GM21825 (cell line): ENCODE results near the gene COQ9.
A peak's percentile ranks its signal among the peaks of the same experiment; 100 is the strongest.

Experiments used
- ATAC-seq: cut with Tn5 transposase; IDR thresholded peaks from one replicate; pipeline ENCODE4 v1.9.1; 2021; ENCODE audit warnings: mild to moderate bottlenecking, moderate library complexity; ENCODE audit not compliant: unreplicated experiment

COQ9 gene

GRCh38 chr16:57471852-57472664 lies 24.8 kb downstream of the COQ9 start:
- no peak for ATAC-seq

GRCh38 chr16:57472665-57473060 lies 25.4 kb downstream of the COQ9 start:
- no peak for ATAC-seq

GRCh38 chr16:57473176-57473840 lies 26.0 kb downstream of the COQ9 start:
- ATAC-seq: no peak

GRCh38 chr16:57473906-57474305 lies 26.6 kb downstream of the COQ9 start:
- no peak for ATAC-seq

DNA sequence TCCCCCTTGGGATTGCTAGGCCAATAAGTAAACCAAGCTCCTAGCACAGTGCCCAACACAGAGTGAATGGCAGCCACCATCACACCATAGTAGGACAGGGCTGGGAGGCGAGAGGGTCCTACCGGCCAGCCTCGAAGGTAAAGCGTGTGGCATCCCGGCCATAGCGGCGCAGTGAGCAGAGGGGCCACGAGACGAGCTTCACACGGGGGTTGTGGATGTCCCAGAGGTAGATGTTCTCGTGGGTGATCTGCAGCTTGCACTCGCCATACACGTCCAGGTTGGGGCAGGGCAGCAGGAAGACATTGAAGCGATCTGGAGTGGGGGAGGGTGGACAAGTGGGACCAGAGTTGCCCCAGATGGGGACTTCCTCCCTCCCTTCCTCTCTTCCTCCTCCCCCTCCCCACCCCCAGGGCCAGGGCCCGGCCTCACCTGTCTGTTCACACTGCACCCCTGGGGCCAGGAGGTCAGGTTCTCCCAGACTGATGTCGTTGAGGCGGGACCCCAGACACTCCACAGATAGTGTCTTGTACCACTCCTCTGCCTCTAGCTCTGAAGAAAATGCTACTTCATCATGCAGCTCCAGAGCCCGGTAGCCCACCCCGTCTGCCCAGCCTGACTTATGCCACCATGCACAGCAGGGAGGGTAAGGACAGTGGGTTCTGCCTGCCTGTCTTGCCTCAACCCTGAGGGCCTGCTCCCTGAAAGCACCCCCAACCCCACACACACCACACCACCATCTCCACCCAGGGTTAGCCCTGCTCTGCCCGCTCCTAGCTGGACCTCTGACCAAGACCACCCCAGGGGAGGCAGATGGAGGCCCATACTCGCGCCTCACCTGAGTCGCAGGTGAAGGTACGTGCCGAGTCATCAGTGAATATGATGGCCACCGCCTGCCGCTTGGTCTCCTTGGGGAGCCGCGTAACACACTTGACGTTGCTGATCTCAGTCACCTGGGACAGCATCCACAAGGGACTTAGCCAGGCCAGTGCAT lies 27.7 kb downstream of the COQ9 start:
- ATAC-seq: no peak

DNA sequence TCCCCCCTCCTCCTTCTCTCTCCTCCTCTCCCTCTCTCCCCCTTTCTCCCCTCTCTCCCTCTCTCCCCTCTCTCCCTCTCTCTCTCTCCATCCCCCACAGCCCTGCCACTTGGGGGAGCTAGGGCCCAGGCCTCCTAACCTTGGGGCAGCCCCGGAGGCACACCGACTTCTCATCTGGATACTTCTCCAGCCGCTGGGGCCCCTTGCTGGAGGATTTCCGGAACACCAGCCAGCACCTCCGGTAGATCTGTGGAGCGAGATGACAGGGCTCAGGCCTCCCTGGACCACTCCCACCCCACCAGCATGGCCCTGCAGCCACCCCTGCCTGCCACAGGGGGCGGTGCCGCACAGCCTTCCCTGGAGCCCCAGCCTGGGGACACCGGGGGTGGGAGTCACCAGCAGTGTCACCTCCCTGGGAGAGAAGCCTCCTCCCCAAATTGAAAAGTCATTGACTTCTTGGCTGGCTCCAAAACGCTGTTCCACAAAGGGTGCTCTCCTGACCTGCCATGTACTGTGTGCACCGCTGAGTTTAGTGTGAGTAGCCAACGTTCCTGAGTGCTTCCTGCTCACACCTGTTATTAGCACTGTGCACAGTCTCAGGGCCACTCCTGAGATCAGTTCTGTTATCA lies 28.5 kb downstream of the COQ9 start:
- peak; percentile 94 for ATAC-seq

DNA sequence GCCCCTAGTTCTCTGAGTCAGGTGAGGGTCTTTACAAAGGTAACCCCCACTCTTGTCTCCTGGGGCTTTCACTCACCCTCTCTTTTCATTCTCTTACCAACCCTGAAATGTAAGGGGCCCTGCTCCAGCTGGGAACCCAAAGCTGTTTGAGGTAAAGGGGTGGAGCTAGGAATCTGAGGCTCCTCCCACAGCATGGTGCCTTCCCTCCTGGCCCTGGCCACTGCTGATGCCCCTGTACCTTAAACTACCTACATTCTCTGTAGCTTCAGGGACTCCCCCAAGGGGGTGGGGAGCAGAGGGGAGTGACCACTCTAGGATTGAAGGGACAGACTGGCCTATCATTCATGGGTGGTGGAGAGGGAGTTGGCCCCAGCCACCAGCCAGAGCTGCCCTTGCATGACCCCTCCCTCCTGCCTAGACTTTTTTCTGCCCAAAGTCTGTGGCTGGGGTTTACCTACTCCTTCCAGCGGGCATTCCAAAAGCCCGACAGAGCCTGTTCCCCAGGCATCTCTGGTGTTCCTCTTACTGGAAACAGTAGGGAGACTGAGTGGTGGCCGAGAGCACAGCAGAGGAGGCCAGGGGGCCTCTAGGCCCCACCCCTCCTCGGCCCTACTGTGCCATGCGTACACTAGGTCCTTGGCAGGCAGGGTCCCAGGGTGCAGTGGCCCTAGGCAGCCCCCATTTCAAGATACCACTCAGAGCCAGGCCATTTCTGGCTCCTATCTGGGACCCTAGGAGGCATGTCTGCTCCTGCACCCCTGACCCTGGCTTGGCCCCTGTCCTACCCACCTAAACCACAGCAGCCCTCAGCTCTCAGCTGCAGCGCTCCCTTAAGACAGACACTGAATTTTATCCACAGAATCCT lies 29.5 kb downstream of the COQ9 start:
- no peak for ATAC-seq

DNA sequence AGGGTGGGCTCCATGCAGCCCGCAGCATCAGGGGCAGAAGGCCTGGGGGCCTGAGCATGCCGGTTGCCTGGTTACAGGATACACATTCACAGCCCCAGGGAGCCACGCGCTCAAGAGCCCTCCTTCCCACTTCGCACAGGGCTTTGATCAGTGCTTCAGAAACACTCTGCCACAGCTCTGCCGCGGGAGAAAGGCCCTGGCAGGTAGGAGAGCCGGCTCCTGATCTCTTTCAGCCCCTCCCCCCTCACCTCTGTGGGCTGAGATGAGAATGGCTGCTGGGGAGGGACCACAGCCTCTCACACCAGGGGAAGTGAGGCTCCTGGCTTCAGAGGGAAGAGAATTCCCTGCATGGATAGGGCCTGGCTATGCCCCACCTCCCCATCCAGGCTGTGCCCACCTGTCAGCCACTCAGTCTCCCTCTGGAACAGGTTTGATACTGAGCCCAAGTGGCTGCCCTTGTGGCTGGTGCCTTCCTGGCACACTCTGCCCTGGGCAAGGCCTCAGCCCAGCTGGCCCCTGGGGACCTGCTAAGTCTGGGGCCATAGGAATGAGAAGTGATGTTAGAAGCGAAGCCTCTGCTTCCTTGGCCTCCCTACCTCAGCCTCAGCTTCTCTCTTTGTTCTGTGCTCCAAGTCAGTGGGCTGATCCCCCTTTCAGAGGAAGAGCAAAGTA lies 30.4 kb downstream of the COQ9 start:
- ATAC-seq: no peak

- ATAC-seq: no peak
Measured at GRCh38 chr16:57478396-57479204, 31.3 kb downstream of the COQ9 start.

GRCh38 chr16:57479205-57479975 lies 32.1 kb downstream of the COQ9 start:
- ATAC-seq: no peak

- ATAC-seq: no peak
Measured at GRCh38 chr16:57479976-57480753, 32.9 kb downstream of the COQ9 start.

DNA sequence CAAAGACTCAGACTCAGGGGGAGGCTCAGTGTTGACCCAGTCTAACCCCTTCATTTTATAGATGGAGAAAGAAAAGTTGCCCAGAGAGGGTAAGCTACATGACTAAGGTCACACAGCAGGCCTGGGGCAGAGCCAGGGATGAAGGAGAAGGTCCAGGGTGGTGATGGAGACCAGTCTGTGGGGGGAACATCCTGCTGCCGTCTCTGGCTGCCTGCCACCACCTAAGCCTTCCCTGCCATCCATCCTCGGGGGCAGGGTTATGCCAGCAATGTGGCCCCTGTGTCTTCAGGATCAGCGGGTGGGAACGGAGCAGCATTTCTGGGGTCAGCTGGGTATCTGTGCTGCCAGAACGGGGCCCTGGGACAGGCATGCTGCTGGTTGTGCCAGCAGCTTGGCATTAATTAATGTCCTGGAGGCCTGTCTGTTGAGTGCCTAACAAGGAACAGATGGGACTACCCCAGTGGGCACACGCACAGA lies 33.5 kb downstream of the COQ9 start:
- ATAC-seq: no peak

GRCh38 chr16:57481421-57481820 lies 34.1 kb downstream of the COQ9 start:
- no peak for ATAC-seq

DNA sequence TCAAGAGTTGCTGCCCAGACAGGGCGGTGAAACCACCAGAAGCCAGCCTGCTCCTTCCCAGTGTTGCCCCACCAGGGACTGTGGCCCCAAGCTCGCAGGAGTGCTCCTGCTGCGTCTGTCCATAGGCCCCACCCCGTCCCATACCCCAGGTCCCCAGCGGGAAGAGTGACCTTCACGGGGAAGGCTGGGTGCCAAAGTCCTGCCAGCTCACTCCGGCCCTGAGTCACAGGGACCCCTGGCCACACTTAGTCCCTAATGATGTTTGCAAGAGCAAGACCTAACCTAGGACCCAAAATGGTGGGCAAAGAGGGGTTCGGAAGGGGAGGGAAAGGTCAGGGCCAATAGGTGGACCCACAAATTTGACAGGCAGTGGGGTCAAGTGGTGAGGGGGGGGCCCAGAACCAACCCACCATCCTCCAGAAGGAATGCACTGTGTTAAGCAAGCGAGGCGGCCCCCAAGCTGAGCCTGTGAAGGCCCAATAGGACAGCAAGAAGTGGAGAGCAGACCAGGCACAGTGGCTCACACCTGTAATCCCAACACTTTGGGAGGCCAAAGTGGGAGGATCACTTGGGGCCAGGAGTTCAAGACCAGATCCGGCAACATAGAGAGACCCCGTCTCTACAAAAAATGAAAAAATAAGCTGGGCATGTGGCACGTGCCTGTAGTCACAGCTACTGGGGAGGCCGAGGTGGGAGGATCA lies 35.7 kb downstream of the COQ9 start:
- no peak for ATAC-seq

DNA sequence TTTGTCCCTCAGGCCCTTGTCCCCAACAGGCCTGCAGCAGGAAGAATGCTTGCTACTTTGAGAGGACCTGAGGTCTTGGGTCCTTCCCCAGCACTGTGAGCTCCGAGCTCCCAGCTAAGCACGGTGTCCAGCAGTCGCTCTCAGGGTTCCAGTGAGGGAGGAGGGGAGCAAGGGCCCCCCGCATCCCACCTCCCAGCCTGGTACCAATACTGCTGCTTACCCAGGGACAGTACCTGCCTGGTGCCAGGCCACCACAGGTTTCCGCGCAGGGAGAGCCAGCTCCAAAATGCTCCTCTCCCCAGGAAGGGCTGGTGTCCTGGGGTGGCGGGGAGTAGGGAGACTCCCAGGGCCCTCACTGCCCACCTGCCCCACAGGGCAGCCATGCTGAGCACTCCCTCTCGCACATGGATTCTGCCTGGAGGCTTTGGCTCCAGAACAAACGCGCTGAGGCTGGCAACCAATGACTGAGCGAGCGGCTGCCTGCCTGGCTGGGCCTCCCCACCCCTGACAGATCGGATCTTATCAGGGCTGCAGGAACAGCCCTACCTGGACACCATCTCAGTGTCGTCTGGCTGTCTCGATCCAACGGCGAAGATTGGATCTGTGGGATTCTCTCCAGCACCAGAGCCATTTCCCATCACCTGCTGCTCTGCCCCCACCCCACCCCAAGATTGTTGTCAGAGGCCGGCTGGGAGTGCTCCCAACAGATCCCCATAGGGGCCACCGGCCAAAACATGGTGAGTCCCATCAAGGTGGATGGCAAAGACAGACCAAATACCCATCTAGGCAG lies 36.6 kb downstream of the COQ9 start:
- ATAC-seq: no peak
